Endothelial cell of umbilical vein (primary cell): Measurements from ENCODE around the gene SAMD14. TPM values are rescaled to one million over a fixed set of nuclear protein-coding genes. Genes with fewer than 3 reads are reported as not detected.

Source experiments
- BruUV-seq: library from RNA; stranded (reverse); fragments of 400-500 nt; replicated peaks from 2 replicates; lab custom pipeline; 2021; lab: Mats Ljungman, UMichigan
- CTCF ChIA-PET: fragments of 300-600, 350-600 bp; sonication (Branson Sonifier 250); formaldehyde crosslinking; loops from one replicate; lab custom pipeline; 2021; ENCODE audit warnings: antibody characterized with exemption, inconsistent platforms; lab: Charles Lee
- POLR2A ChIA-PET: fragments of 300-600, 350-600 bp; sonication (Branson Sonifier 250); formaldehyde crosslinking; loops from one replicate; lab custom pipeline; 2021; ENCODE audit warnings: antibody characterized with exemption, inconsistent platforms; lab: Charles Lee
- DNase-seq: peaks from one replicate; pipeline ENCODE4 v3.0.0-alpha.2; 2011; ENCODE audit warnings: low read depth, low spot score
- FAIRE-seq: peaks from 2 replicates; lab custom pipeline; 2011; peaks lifted over from hg19 to GRCh38; lab: Jason Lieb, UNC
- H2AFZ ChIP-seq: 2 replicates; pipeline ENCODE4 v1.6.0; 2012; ENCODE audit warnings: low read depth, low read length, control low read depth, inconsistent platforms
- H3K27ac ChIP-seq: 2 replicates; pipeline ENCODE4 v1.5.1; 2011; ENCODE audit warnings: low read depth, mild to moderate bottlenecking, control low read depth, low read length, moderate library complexity; ENCODE audit not compliant: insufficient read depth
- H3K27me3 ChIP-seq, 2 experiments: 2 replicates each; pipeline versions ENCODE4 v1.6.0 to v1.6.1; 2011; ENCODE audit warnings: low read length in 2 of 2, mixed read lengths in 1 of 2; ENCODE audit not compliant: control insufficient read depth in 2 of 2, insufficient read depth in 2 of 2
- H3K36me3 ChIP-seq, 2 experiments: 2 replicates in 1 of 2; 3 replicates in 1 of 2; pipeline ENCODE4 v1.5.1; 2011; ENCODE audit warnings: low read length in 2 of 2, mild to moderate bottlenecking in 1 of 2, moderate library complexity in 1 of 2; ENCODE audit not compliant: control insufficient read depth in 2 of 2, insufficient read depth in 2 of 2; ENCODE audit errors: extremely low read depth in 1 of 2
- H3K4me1 ChIP-seq: 3 replicates; pipeline ENCODE4 v1.5.1; 2011; ENCODE audit warnings: mild to moderate bottlenecking, low read length; ENCODE audit not compliant: control insufficient read depth, insufficient read depth; ENCODE audit errors: extremely low read depth
- H3K4me2 ChIP-seq: 2 replicates; pipeline ENCODE4 v1.6.1; 2011; ENCODE audit warnings: low read length, control low read depth, mixed read lengths; ENCODE audit not compliant: insufficient read depth
- H3K4me3 ChIP-seq, 3 experiments: fragments of 200-600 bp in 1 of 3; sonication (generic), shearing (Covaris generic) in 1 of 3; replicated peaks in 1 of 3; 2 replicates each; pipeline ENCODE4 v1.5.1; 2011 to 2016; ENCODE audit warnings: control low read depth in 3 of 3, low read length in 3 of 3, mild to moderate bottlenecking in 2 of 3, inconsistent platforms in 1 of 3, low read depth in 1 of 3, moderate library complexity in 1 of 3; ENCODE audit not compliant: insufficient read depth in 1 of 3
- H3K79me2 ChIP-seq: 2 replicates; pipeline ENCODE4 v1.6.0; 2012; ENCODE audit warnings: low read length, inconsistent platforms; ENCODE audit not compliant: control insufficient read depth, insufficient read depth
- H3K9ac ChIP-seq: replicated peaks from 2 replicates; pipeline ENCODE3; 2011; ENCODE audit warnings: low read length, control low read depth; ENCODE audit not compliant: insufficient read depth; ENCODE audit errors: extremely low read depth
- H3K9me1 ChIP-seq: replicated peaks from 3 replicates; pipeline ENCODE4 v1.6.0; 2011; ENCODE audit warnings: mild to moderate bottlenecking, low read length; ENCODE audit not compliant: control insufficient read depth, insufficient read depth; ENCODE audit errors: extremely low read depth
- H3K9me3 ChIP-seq: replicated peaks from 2 replicates; pipeline ENCODE4 v1.5.1; 2012; ENCODE audit warnings: low read length, inconsistent platforms; ENCODE audit not compliant: control insufficient read depth, insufficient read depth
- H4K20me1 ChIP-seq: replicated peaks from 2 replicates; pipeline ENCODE3; 2011; ENCODE audit warnings: mild to moderate bottlenecking, low read length; ENCODE audit not compliant: control insufficient read depth, insufficient read depth; ENCODE audit errors: extremely low read depth
- EZH2 ChIP-seq: IDR thresholded peaks from 2 replicates; pipeline ENCODE4 v1.6.1; 2012; ENCODE audit warnings: borderline replicate concordance, low read depth, mild to moderate bottlenecking, moderate library complexity, low read length, inconsistent platforms; ENCODE audit not compliant: severe bottlenecking
- FOS ChIP-seq: IDR thresholded peaks from 2 replicates; pipeline ENCODE4 v1.6.1; 2011; ENCODE audit warnings: mild to moderate bottlenecking, low read length, moderate library complexity, borderline replicate concordance; ENCODE audit not compliant: insufficient read depth
- GATA2 ChIP-seq: IDR thresholded peaks from 2 replicates; pipeline ENCODE4 v1.7.0; 2011; ENCODE audit warnings: low read depth, mild to moderate bottlenecking, moderate library complexity, mixed read lengths, low read length; ENCODE audit not compliant: insufficient read length, insufficient read depth
- JUN ChIP-seq: IDR thresholded peaks from 2 replicates; pipeline ENCODE4 v1.6.1; 2011; ENCODE audit warnings: borderline replicate concordance, low read depth; ENCODE audit not compliant: insufficient read length, insufficient read depth
- MAX ChIP-seq: IDR thresholded peaks from 2 replicates; pipeline ENCODE4 v1.6.1; 2011; ENCODE audit not compliant: insufficient read depth, insufficient read length
- MYC ChIP-seq: IDR thresholded peaks from one replicate; pipeline ENCODE4 v1.6.1; 2011; ENCODE audit warnings: mild to moderate bottlenecking, low read depth, low read length
- POLR2A ChIP-seq: IDR thresholded peaks from 2 replicates; pipeline ENCODE4 v1.6.1; 2012; ENCODE audit warnings: low read depth, mild to moderate bottlenecking, control low read depth, low read length
- POLR2AphosphoS5 ChIP-seq: IDR thresholded peaks from 2 replicates; pipeline ENCODE4 v1.6.1; 2012; ENCODE audit warnings: low read depth, mild to moderate bottlenecking, control low read depth, low read length, moderate library complexity; ENCODE audit not compliant: insufficient read depth
- dilution Hi-C: fragments of 300-500 bp; cut with MboI; formaldehyde crosslinking; loops from one replicate; pipeline ENCODE4 v1.15.0; 2019; ENCODE audit warnings: low sequenced_read_pairs; ENCODE audit not compliant: extremely low pct_ligation_motif_present
- intact Hi-C: fragments of 100-400 bp; cut with micrococcal nuclease; formaldehyde crosslinking; loops from one replicate; pipeline ENCODE4 v1.10.0; 2022
- polyA plus RNA-seq, 4 experiments: library from polyadenylated mRNA; depleted of rRNA in 3 of 4; stranded (reverse) in 3 of 4; unstranded in 1 of 4; fragments of >200 nt; gene quantifications; 2 replicates each; pipeline versions ENCODE4 v1.2.1 to v1.2.3, GENCODE V29; 2011 to 2012; ENCODE audit warnings: missing spikeins in 1 of 4
- total RNA-seq: library from RNA; stranded (reverse); gene quantifications from 2 replicates; pipeline ENCODE4 v1.2.3, GENCODE V29; 2021
- TF ChIP-seq, protein P1 (sequence below), 2 donors: IDR thresholded peaks; 1 replicate in 1 of 2; 2 replicates in 1 of 2; pipeline ENCODE4 v1.5.1; 2011; ENCODE audit warnings: low read length in 2 of 2, mild to moderate bottlenecking in 2 of 2, moderate library complexity in 2 of 2, control low read depth in 1 of 2, inconsistent platforms in 1 of 2, low read depth in 1 of 2; ENCODE audit not compliant: insufficient read depth in 1 of 2; ENCODE audit errors: extremely low read depth in 1 of 2

The SAMD14 gene
- total and polyA plus RNA-seq, 2 donors (not counting 3 experiments of a cell fraction or from before 2014, with no cell fraction given), result 6.8 to 15.6 TPM

DNA sequence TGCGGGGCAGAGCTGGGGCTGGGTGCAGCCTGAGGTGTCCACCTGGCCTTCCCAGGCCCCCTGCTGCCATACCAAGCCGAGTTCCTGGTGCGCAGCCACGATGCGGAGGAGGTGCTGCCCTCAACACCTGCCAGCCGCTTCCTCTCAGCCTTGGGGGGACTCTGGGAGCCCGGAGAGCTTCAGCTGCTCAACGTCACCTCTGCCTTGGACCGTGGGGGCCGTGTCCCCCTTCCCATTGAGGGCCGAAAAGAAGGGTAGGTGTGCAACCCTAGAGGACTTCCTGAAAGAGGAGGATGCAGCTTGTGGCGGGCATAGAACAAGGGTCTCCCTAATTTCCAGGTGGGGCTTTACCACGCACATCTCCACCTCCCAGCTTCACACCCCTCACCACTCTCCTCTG is 38.4 kb upstream of the SAMD14 start:
- Histone ChIP-seq H3K4me3 (no peak overlapping the region), H3K36me3 (no peaks in the 10 kb centered on the region), H3K79me2 (no peaks in the 10 kb centered on the region), H3K4me2 (no peak overlapping the region), H3K4me1 (no peaks in the 10 kb centered on the region), H4K20me1 (no peaks in the 10 kb centered on the region), H3K27ac (no peak overlapping the region), H3K9me1 (no peaks in the 10 kb centered on the region), H3K27me3 (no peaks in the 10 kb centered on the region), H2AFZ (no peak overlapping the region), H3K9ac (no peak overlapping the region), H3K9me3 (no peaks in the 10 kb centered on the region)
- ChIA-PET CTCF (interaction anchor here (1.2 to 8.8 kb wide), 6 partner anchors 10 to 130 kb away, joined by 3 to 234 read pairs (median 39); no protein-coding TSS in a partner anchor), POLR2A (no interaction called here)
- dilution Hi-C loops, result no loop called here
- intact Hi-C loops, result no loop called here
- no TSS peak for BruUV-seq
- FAIRE-seq (no peak), DNase-seq (no peak)
- TF ChIP-seq MYC (no peak), EZH2 (no peak), POLR2A (no peak), MAX (no peak), JUN (no peak)
- TF ChIP-seq, protein P1, sequence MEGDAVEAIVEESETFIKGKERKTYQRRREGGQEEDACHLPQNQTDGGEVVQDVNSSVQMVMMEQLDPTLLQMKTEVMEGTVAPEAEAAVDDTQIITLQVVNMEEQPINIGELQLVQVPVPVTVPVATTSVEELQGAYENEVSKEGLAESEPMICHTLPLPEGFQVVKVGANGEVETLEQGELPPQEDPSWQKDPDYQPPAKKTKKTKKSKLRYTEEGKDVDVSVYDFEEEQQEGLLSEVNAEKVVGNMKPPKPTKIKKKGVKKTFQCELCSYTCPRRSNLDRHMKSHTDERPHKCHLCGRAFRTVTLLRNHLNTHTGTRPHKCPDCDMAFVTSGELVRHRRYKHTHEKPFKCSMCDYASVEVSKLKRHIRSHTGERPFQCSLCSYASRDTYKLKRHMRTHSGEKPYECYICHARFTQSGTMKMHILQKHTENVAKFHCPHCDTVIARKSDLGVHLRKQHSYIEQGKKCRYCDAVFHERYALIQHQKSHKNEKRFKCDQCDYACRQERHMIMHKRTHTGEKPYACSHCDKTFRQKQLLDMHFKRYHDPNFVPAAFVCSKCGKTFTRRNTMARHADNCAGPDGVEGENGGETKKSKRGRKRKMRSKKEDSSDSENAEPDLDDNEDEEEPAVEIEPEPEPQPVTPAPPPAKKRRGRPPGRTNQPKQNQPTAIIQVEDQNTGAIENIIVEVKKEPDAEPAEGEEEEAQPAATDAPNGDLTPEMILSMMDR (IDR thresholded peaks at IDR 0.05; ENCODE audit: extremely low read depth in 1 of 2, insufficient read depth in 1 of 2, low read depth in 1 of 2, low read length in 2 of 2), result no peak

DNA sequence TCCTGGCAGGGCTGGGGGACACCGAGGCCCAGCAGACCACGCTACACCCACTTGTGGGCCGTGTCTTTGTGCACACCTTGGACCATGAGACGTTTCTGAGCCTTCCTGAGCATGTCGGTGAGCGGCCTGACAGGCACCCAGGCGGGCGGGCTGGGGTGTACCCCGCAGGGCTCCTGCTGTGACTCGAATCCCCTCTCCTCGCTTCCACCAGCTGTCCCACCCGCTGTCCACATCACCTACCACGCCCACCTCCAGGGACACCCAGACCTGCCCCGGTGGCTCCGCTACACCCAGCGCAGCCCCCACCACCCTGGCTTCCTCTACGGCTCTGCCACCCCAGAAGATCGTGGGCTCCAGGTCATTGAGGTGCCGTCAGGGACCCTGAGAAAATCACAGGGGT is 37.4 kb upstream of the SAMD14 start:
- Histone ChIP-seq H3K36me3 (no peaks in the 10 kb centered on the region), H3K27me3 (no peaks in the 10 kb centered on the region), H3K9me3 (no peaks in the 10 kb centered on the region), H4K20me1 (no peaks in the 10 kb centered on the region), H3K4me1 (no peaks in the 10 kb centered on the region), H3K9ac (no peak overlapping the region), H3K79me2 (no peaks in the 10 kb centered on the region), H2AFZ (no peak overlapping the region), H3K9me1 (no peaks in the 10 kb centered on the region), H3K4me3 (no peak overlapping the region), H3K27ac (no peak overlapping the region), H3K4me2 (no peak overlapping the region)
- dilution Hi-C loops (no loop called here), intact Hi-C loops (no loop called here)
- no TSS peak for BruUV-seq
- DNase-seq (no peak), FAIRE-seq (no peak)
- POLR2A ChIA-PET, result no interaction called here
- TF ChIP-seq POLR2A (no peak), MYC (no peak), JUN (no peak), MAX (no peak), FOS (no peak), POLR2AphosphoS5 (no peak), EZH2 (no peak), GATA2 (no peak)
- TF ChIP-seq, protein P1 (IDR thresholded peaks at IDR 0.05; ENCODE audit: extremely low read depth in 1 of 2, insufficient read depth in 1 of 2, low read depth in 1 of 2, low read length in 2 of 2), result no peak
- CTCF ChIA-PET, result interaction anchor here (1.3 to 8.8 kb wide), 4 partner anchors 11 to 131 kb away, joined by 6 to 234 read pairs (median 70); no protein-coding TSS in a partner anchor
